ENCODE measurements around the gene C1orf185. TPM values are rescaled to one million over a fixed set of nuclear protein-coding genes. Genes with fewer than 3 reads are reported as not detected.

The C1orf185 gene
- total RNA-seq, 1 donor from 2014 or later = not detected

DNA sequence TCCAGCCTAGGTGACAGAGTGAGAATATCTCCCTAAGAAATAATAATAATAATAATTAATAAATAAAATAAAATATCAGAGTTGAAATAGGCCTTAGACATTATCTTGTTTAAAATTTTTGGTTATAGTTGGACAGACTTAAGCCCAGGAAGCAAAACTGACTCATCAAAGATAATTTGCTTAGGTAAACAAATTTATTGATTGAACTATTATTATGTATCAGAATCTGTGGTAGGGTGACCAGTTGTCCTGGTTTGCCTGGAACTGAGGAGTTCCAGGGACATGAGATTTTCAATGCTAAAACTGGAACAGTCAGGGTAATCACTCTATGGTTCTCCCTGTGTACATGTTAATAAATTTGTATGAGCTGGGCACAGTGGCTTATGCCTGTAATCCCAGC is 86.2 kb downstream of the C1orf185 start:
- no peaks in the 10 kb centered on the region for H3K9me3 Mint-ChIP-seq (ENCODE audit: unreplicated experiment)
- H3K27ac Mint-ChIP-seq (ENCODE audit: unreplicated experiment) = no peak overlapping the region
- no peaks in the 10 kb centered on the region for H3K36me3 Mint-ChIP-seq (ENCODE audit: low read depth, unreplicated experiment)
- no peak overlapping the region for H3K4me3 Mint-ChIP-seq (ENCODE audit: unreplicated experiment)
- TF ChIP-seq, protein P1, sequence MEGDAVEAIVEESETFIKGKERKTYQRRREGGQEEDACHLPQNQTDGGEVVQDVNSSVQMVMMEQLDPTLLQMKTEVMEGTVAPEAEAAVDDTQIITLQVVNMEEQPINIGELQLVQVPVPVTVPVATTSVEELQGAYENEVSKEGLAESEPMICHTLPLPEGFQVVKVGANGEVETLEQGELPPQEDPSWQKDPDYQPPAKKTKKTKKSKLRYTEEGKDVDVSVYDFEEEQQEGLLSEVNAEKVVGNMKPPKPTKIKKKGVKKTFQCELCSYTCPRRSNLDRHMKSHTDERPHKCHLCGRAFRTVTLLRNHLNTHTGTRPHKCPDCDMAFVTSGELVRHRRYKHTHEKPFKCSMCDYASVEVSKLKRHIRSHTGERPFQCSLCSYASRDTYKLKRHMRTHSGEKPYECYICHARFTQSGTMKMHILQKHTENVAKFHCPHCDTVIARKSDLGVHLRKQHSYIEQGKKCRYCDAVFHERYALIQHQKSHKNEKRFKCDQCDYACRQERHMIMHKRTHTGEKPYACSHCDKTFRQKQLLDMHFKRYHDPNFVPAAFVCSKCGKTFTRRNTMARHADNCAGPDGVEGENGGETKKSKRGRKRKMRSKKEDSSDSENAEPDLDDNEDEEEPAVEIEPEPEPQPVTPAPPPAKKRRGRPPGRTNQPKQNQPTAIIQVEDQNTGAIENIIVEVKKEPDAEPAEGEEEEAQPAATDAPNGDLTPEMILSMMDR (IDR thresholded peaks at IDR 0.05; ENCODE audit: unreplicated experiment) = no peak
- no peak for DNase-seq (ENCODE audit: low spot score)
- peaks cover 7% of the 10 kb centered on the region for H3K4me1 Mint-ChIP-seq (ENCODE audit: unreplicated experiment)
- H3K27me3 Mint-ChIP-seq (ENCODE audit: unreplicated experiment) = no peaks in the 10 kb centered on the region

DNA sequence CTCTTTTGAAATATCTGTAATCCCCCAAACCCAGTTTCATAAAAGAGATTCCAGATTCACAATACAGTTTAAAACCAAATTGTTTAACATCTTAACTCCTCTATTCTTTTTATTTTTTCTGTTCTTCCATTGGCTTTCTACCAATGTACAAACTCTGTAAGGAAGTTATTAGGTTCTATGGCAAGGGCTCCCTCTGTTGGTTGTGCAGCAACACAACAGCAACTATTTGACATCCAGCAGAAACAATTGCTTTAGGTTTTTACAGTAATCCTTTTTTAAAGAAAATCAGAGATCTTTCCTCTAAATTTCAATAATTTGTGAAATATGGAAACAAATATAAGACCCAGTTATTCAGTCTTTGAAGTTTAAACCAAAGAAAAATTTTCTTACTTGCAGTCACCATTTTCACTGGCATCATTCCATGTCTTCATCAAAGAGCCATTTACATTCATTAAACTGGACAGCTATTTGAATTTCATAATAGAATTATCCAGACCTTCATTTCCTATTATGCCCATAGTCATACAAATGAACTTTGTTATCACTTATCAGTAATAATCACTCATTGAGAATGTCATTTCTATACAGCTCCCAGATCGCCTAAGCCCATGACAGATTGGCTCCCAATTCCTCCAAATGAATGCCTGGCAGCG is 87.5 kb downstream of the C1orf185 start:
- DNase-seq (ENCODE audit: low spot score) = peak; percentile 59
- Mint-ChIP-seq H3K4me3 (ENCODE audit: unreplicated experiment) (no peak overlapping the region), H3K4me1 (ENCODE audit: unreplicated experiment) (peaks cover 7% of the 10 kb centered on the region), H3K9me3 (ENCODE audit: unreplicated experiment) (no peaks in the 10 kb centered on the region), H3K27me3 (ENCODE audit: unreplicated experiment) (no peaks in the 10 kb centered on the region), H3K27ac (ENCODE audit: unreplicated experiment) (no peak overlapping the region), H3K36me3 (ENCODE audit: low read depth, unreplicated experiment) (no peaks in the 10 kb centered on the region)
- TF ChIP-seq, protein P1 (IDR thresholded peaks at IDR 0.05; ENCODE audit: unreplicated experiment) = peak; percentile 77

DNA sequence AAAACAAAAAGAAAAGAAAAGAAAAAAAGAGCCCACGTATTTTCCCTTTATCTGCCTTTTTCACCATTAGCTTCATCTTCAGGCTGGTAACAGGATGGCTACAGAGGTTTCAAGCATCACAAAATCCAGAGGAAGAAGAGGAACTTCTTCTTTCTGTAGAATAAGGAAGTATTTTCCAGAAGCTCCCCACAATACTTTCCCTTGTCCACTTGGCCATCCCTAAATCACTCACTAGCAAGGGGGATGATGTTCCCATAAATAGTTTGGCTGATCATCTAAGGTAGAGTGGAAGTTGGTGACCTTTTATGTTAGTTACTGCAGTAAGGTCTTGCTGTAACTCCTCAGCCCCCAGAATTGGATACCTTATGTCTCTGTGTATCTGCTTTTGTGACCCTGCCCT is 88.9 kb downstream of the C1orf185 start:
- Mint-ChIP-seq H3K4me1 (ENCODE audit: unreplicated experiment) (peaks cover 7% of the 10 kb centered on the region), H3K36me3 (ENCODE audit: low read depth, unreplicated experiment) (no peaks in the 10 kb centered on the region), H3K27ac (ENCODE audit: unreplicated experiment) (no peak overlapping the region), H3K4me3 (ENCODE audit: unreplicated experiment) (no peak overlapping the region), H3K27me3 (ENCODE audit: unreplicated experiment) (no peaks in the 10 kb centered on the region), H3K9me3 (ENCODE audit: unreplicated experiment) (no peaks in the 10 kb centered on the region)
- TF ChIP-seq, protein P1 (IDR thresholded peaks at IDR 0.05; ENCODE audit: unreplicated experiment) = no peak
- no peak for DNase-seq (ENCODE audit: low spot score)

GRCh38 chr1:51192213-51192843 is 90.3 kb downstream of the C1orf185 start:
- H3K36me3 Mint-ChIP-seq (ENCODE audit: low read depth, unreplicated experiment) = no peaks in the 10 kb centered on the region
- no peak overlapping the region for H3K4me3 Mint-ChIP-seq (ENCODE audit: unreplicated experiment)
- DNase-seq (ENCODE audit: low spot score) = peak; percentile 73
- TF ChIP-seq, protein P1 (IDR thresholded peaks at IDR 0.05; ENCODE audit: unreplicated experiment) = peak; percentile 72
- no peaks in the 10 kb centered on the region for H3K27me3 Mint-ChIP-seq (ENCODE audit: unreplicated experiment)
- H3K4me1 Mint-ChIP-seq (ENCODE audit: unreplicated experiment) = peaks cover 7% of the 10 kb centered on the region
- H3K9me3 Mint-ChIP-seq (ENCODE audit: unreplicated experiment) = no peaks in the 10 kb centered on the region
- no peak overlapping the region for H3K27ac Mint-ChIP-seq (ENCODE audit: unreplicated experiment)

GRCh38 chr1:51193564-51193963 is 91.5 kb downstream of the C1orf185 start:
- DNase-seq (ENCODE audit: low spot score) = no peak
- H3K36me3 Mint-ChIP-seq (ENCODE audit: low read depth, unreplicated experiment) = no peaks in the 10 kb centered on the region
- H3K27ac Mint-ChIP-seq (ENCODE audit: unreplicated experiment) = no peak overlapping the region
- no peaks in the 10 kb centered on the region for H3K9me3 Mint-ChIP-seq (ENCODE audit: unreplicated experiment)
- TF ChIP-seq, protein P1 (IDR thresholded peaks at IDR 0.05; ENCODE audit: unreplicated experiment) = no peak
- peaks cover 7% of the 10 kb centered on the region for H3K4me1 Mint-ChIP-seq (ENCODE audit: unreplicated experiment)
- H3K27me3 Mint-ChIP-seq (ENCODE audit: unreplicated experiment) = no peaks in the 10 kb centered on the region
- no peak overlapping the region for H3K4me3 Mint-ChIP-seq (ENCODE audit: unreplicated experiment)
